Common myeloid progenitor, CD34-positive (primary cell): ENCODE results near the gene SYNE1.

ENCODE experiments used
- CTCF ChIA-PET: fragments of 350-600 bp; sonication (Branson Sonifier 250); formaldehyde crosslinking; loops from one replicate; lab custom pipeline; 2021; ENCODE audit warnings: antibody characterized with exemption; lab: Charles Lee
- POLR2A ChIA-PET: fragments of 350-600 bp; sonication (Branson Sonifier 250); formaldehyde crosslinking; loops from one replicate; lab custom pipeline; 2021; ENCODE audit warnings: antibody characterized with exemption; lab: Charles Lee
- DNase-seq, 3 donors: peaks; one replicate each; pipeline versions ENCODE4 v3.0.0 to v3.0.0-alpha.2; 2013
- H3K27ac ChIP-seq, 2 experiments: 1 replicate in 1 of 2; 2 replicates in 1 of 2; pipeline ENCODE4 v1.7.0; 2013; ENCODE audit warnings: inconsistent platforms in 2 of 2, low read length in 2 of 2, mild to moderate bottlenecking in 2 of 2, low read depth in 1 of 2, moderate library complexity in 1 of 2; ENCODE audit not compliant: severe bottlenecking in 2 of 2, insufficient read depth in 1 of 2, poor library complexity in 1 of 2
- H3K27me3 ChIP-seq, 5 experiments: replicated peaks in 2 of 5; 1 replicate in 3 of 5; 2 replicates in 2 of 5; pipeline versions ENCODE4 v1.6.1 to v1.7.0; 2013; ENCODE audit warnings: low read length in 4 of 5, mild to moderate bottlenecking in 2 of 5, moderate library complexity in 2 of 5, inconsistent platforms in 1 of 5; ENCODE audit not compliant: insufficient read depth in 5 of 5, control insufficient read depth in 4 of 5
- H3K36me3 ChIP-seq, 4 experiments: 1 replicate in 2 of 4; 2 replicates in 2 of 4; pipeline versions ENCODE4 v1.6.1 to v1.7.0; 2013; ENCODE audit warnings: low read length in 3 of 4, control low read depth in 1 of 4, mild to moderate bottlenecking in 1 of 4; ENCODE audit not compliant: control insufficient read depth in 4 of 4, insufficient read depth in 4 of 4
- H3K4me1 ChIP-seq, 4 experiments: 1 replicate in 3 of 4; 2 replicates in 1 of 4; pipeline versions ENCODE4 v1.6.1 to v1.7.1; 2013; ENCODE audit warnings: low read length in 3 of 4, mild to moderate bottlenecking in 3 of 4, control low read depth in 1 of 4, inconsistent platforms in 1 of 4, moderate library complexity in 1 of 4; ENCODE audit not compliant: control insufficient read depth in 4 of 4, insufficient read depth in 4 of 4; ENCODE audit errors: control extremely low read depth in 1 of 4
- H3K4me3 ChIP-seq, 7 experiments: 1 replicate in 4 of 7; 2 replicates in 3 of 7; pipeline versions ENCODE4 v1.5.1 to v1.7.0; 2013; ENCODE audit warnings: mild to moderate bottlenecking in 7 of 7, low read length in 6 of 7, moderate library complexity in 6 of 7, inconsistent platforms in 2 of 7, low read depth in 2 of 7, control low read depth in 1 of 7; ENCODE audit not compliant: insufficient read depth in 4 of 7, control insufficient read depth in 1 of 7; ENCODE audit errors: extremely low read depth in 1 of 7
- H3K9me3 ChIP-seq, 5 experiments: 1 replicate in 4 of 5; 2 replicates in 1 of 5; pipeline versions ENCODE4 v1.6.1 to v1.7.1; 2013; ENCODE audit warnings: low read length in 4 of 5, mild to moderate bottlenecking in 2 of 5, inconsistent platforms in 1 of 5, low read depth in 1 of 5, moderate library complexity in 1 of 5; ENCODE audit not compliant: control insufficient read depth in 4 of 5, insufficient read depth in 2 of 5; ENCODE audit errors: control extremely low read depth in 1 of 5
- WGBS: methylation state at CpG from one replicate; pipeline ENCODE4 v1.1.5; 2013; ENCODE audit not compliant: insufficient coverage; 5-methylcytosine and 5-hydroxymethylcytosine counted together

SYNE1 gene

GRCh38 chr6:152257581-152257980 lies 379.6 kb downstream of the SYNE1 start:
- Histone ChIP-seq H3K27ac (no peak overlapping the region), H3K27me3 (no peaks in the 10 kb centered on the region), H3K36me3 (peaks cover 8 to 70% (median 30%) of the 10 kb centered on the region in 4 experiments), H3K4me1 (no peaks in the 10 kb centered on the region), H3K9me3 (peaks cover 0 to 4% (median 0%) of the 10 kb centered on the region in 5 experiments), H3K4me3 (no peak overlapping the region)
- ChIA-PET CTCF (interaction anchor here (2.1 kb wide), 1 partner anchor 10 kb away, joined by 9 read pairs; no protein-coding TSS in a partner anchor), POLR2A (no interaction called here)
- DNase-seq: no peak

GRCh38 chr6:152250127-152250526 lies 387.0 kb downstream of the SYNE1 start:
- ChIA-PET CTCF (interaction anchor here (1.5 kb wide), 1 partner anchor 18 kb away, joined by 4 read pairs; no protein-coding TSS in a partner anchor), POLR2A (no interaction called here)
- DNase-seq: no peak
- H3K4me1 ChIP-seq: no peaks in the 10 kb centered on the region
- H3K27me3 ChIP-seq: no peaks in the 10 kb centered on the region
- whole genome bisulfite sequencing: 100% methylated on average over 1 of the region's 3 CpGs
- H3K4me3 ChIP-seq: no peak overlapping the region
- peaks cover 4 to 51% (median 14%) of the 10 kb centered on the region in 4 experiments for H3K36me3 ChIP-seq
- H3K27ac ChIP-seq: no peak overlapping the region
- H3K9me3 ChIP-seq: no peaks in the 10 kb centered on the region

GRCh38 chr6:152248980-152249379 lies 388.2 kb downstream of the SYNE1 start:
- no peaks in the 10 kb centered on the region for H3K9me3 ChIP-seq
- H3K36me3 ChIP-seq: peaks cover 7 to 50% (median 15%) of the 10 kb centered on the region in 4 experiments
- CTCF ChIA-PET: no interaction called here
- no peak overlapping the region for H3K27ac ChIP-seq
- POLR2A ChIA-PET: no interaction called here
- H3K4me1 ChIP-seq: no peaks in the 10 kb centered on the region
- H3K27me3 ChIP-seq: no peaks in the 10 kb centered on the region
- WGBS: 100% methylated on average over 1 of the region's 2 CpGs
- DNase-seq: no peak
- no peak overlapping the region for H3K4me3 ChIP-seq

- peaks cover 12 to 53% (median 19%) of the 10 kb centered on the region in 4 experiments for H3K36me3 ChIP-seq
- no CpG with 5 or more reads among the region's 4 CpGs for WGBS
- CTCF ChIA-PET: interaction anchor here (0.9 kb wide), 1 partner anchor 18 kb away, joined by 3 read pairs; no protein-coding TSS in a partner anchor
These were observed 390.4 kb downstream of the SYNE1 start for GRCh38 chr6:152246554-152247337.

GRCh38 chr6:152244998-152245630 lies 392.0 kb downstream of the SYNE1 start:
- Histone ChIP-seq H3K27me3 (no peaks in the 10 kb centered on the region), H3K27ac (no peak overlapping the region), H3K4me1 (no peaks in the 10 kb centered on the region), H3K9me3 (no peaks in the 10 kb centered on the region), H3K4me3 (no peak overlapping the region), H3K36me3 (peaks cover 15 to 65% (median 29%) of the 10 kb centered on the region in 4 experiments)
- ChIA-PET POLR2A (no interaction called here), CTCF (interaction anchor here (0.5 to 1.6 kb wide), 2 partner anchors 38 to 197 kb away, joined by 3 read pairs; no protein-coding TSS in a partner anchor)
- DNase-seq: no peak
- 92% methylated on average over 2 of the region's 4 CpGs for WGBS

More at GRCh38 chr6:152246554-152247337, 390.4 kb downstream of the SYNE1 start:
- DNase-seq: no peak
- H3K4me1 ChIP-seq: no peaks in the 10 kb centered on the region
- H3K4me3 ChIP-seq: no peak overlapping the region
- POLR2A ChIA-PET: no interaction called here
- no peak overlapping the region for H3K27ac ChIP-seq
- H3K9me3 ChIP-seq: no peaks in the 10 kb centered on the region
- H3K27me3 ChIP-seq: no peaks in the 10 kb centered on the region

GRCh38 chr6:152241013-152241766 lies 396.0 kb downstream of the SYNE1 start:
- CTCF ChIA-PET: no interaction called here
- POLR2A ChIA-PET: interaction anchor here (0.6 kb wide), 1 partner anchor 1703 kb away, joined by 8 read pairs; no protein-coding TSS in a partner anchor
- WGBS: 100% methylated on average over 1 of the region's 7 CpGs
- Histone ChIP-seq H3K27me3 (no peaks in the 10 kb centered on the region), H3K9me3 (no peaks in the 10 kb centered on the region), H3K4me1 (no peaks in the 10 kb centered on the region), H3K4me3 (no peak overlapping the region), H3K27ac (no peak overlapping the region), H3K36me3 (peaks cover 15 to 80% (median 38%) of the 10 kb centered on the region in 4 experiments)
- no peak for DNase-seq
